ENCODE measurements around the gene FAN1.

DNA sequence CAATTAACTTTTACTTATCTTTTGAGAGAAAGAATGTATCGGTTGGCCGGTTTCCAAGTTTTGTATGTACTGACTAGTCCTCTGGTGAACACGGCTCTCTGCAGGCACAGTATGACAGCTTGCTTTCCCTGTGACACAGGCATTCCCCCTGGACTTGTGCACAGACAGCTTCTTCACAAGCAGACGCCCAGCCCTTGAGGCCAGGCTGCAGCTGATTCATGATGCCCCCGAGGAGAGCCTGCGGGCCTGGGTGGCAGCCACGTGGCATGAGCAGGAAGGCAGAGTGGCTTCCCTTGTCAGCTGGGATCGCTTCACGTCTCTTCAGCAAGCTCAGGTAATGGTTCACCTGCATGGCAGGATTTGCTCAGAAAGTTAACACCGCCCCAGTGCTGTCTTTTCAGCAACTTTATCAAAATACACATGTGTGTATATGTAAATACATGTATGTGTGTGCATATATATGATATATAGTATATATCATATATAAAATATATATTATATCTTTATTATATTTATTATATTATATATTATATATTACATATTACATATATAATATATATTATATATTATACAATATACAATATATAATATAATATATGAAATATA, 25.5 kb downstream of the FAN1 start:
- TF ChIP-seq, protein P1, sequence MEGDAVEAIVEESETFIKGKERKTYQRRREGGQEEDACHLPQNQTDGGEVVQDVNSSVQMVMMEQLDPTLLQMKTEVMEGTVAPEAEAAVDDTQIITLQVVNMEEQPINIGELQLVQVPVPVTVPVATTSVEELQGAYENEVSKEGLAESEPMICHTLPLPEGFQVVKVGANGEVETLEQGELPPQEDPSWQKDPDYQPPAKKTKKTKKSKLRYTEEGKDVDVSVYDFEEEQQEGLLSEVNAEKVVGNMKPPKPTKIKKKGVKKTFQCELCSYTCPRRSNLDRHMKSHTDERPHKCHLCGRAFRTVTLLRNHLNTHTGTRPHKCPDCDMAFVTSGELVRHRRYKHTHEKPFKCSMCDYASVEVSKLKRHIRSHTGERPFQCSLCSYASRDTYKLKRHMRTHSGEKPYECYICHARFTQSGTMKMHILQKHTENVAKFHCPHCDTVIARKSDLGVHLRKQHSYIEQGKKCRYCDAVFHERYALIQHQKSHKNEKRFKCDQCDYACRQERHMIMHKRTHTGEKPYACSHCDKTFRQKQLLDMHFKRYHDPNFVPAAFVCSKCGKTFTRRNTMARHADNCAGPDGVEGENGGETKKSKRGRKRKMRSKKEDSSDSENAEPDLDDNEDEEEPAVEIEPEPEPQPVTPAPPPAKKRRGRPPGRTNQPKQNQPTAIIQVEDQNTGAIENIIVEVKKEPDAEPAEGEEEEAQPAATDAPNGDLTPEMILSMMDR (conservative IDR thresholded peaks at IDR 0.05 in 1 of 2, IDR thresholded peaks at IDR 0.05 in 1 of 2; ENCODE audit: extremely low read depth in 1 of 2, insufficient read depth in 1 of 2, low read depth in 1 of 2, low read length in 2 of 2) = no peak
- TF ChIP-seq EZH2 (IDR thresholded peaks at IDR 0.05; ENCODE audit: borderline replicate concordance, low read length) = no peak
